Measurements from ENCODE around the gene SLC22A31. TPM values are rescaled to one million over a fixed set of nuclear protein-coding genes. Genes with fewer than 3 reads are reported as not detected.

SLC22A31 gene
- total and polyA plus RNA-seq, 9 of the 15 experiments (the other 6 are each of a cell fraction or from before 2014, with no cell fraction given) = 0.29 to 2.2 (median 0.47) TPM; not detected in 3

DNA sequence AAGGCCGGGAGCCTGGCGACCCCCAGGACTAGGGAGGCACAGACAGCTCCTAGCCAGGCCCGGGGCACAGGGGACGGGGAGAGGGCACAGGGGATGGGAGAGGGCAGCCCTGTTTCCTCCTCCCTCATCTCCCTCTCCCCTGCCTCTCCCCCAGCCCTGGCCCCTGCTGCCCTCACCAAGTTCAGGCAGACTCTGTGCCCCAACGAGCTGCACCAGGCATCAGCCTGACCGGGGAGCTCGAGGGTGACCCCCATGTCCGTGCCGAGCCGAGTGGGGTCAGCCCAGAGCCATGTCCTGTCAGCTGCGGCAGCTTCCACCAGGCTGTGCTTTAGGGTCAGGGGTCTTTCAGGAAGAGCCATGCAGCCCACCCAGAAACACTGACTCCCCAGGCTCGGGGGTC is 22.8 kb downstream of the SLC22A31 start:
- H3K27ac ChIP-seq (ENCODE audit: extremely low read depth, low read depth, low read length) = no peak overlapping the region
- no peak overlapping the region for H2AFZ ChIP-seq (ENCODE audit: low read depth, low read length)
- no peaks in the 10 kb centered on the region for H3K36me3 ChIP-seq (ENCODE audit: control insufficient read depth, insufficient read depth, low read length)
- no peak overlapping the region for H3K9ac ChIP-seq (ENCODE audit: insufficient read depth in 1 of 2, low read depth in 2 of 2, low read length in 2 of 2)
- FAIRE-seq (no peak), DNase-seq (ENCODE audit: extremely low read depth in 1 of 4, low spot score in 3 of 4) (no peak), ATAC-seq (no peak)
- H3K9me1 ChIP-seq (ENCODE audit: control insufficient read depth, insufficient read depth, low read length) = no peaks in the 10 kb centered on the region
- 23% methylated on average over 8 of the region's 12 CpGs for WGBS (ENCODE audit: insufficient coverage, low coverage, missing lambda C conversion rate)
- H3K9me3 ChIP-seq (replicated peaks; ENCODE audit: control insufficient read depth, insufficient read depth, low read depth, low read length) = no peaks in the 10 kb centered on the region
- no peak overlapping the region for H3K4me3 ChIP-seq
- no peaks in the 10 kb centered on the region for H3K79me2 ChIP-seq (ENCODE audit: control insufficient read depth, insufficient read depth, low read length)
- POLR2A ChIA-PET = interaction anchor here (0.8 to 1.0 kb wide), 2 partner anchors 10 to 15 kb away, joined by 3 to 6 read pairs; no protein-coding TSS in a partner anchor
- intact Hi-C loops (cut with micrococcal nuclease) = no loop called here
- H4K20me1 ChIP-seq (replicated peaks; ENCODE audit: control insufficient read depth, insufficient read depth, low read length) = no peaks in the 10 kb centered on the region; the same call in 1 of the 2 replicates
- peaks cover 0 to 49% of the 10 kb centered on the region in 2 experiments; a peak in 2 of 5 replicates for H3K27me3 ChIP-seq (ENCODE audit: control insufficient read depth in 2 of 2, insufficient read depth in 2 of 2, low read length in 2 of 2)
- in situ Hi-C loops (cut with MboI) = no loop called here
- H3K4me2 ChIP-seq (ENCODE audit: insufficient read depth, low read length) = no peak overlapping the region
- peaks cover 0 to 77% of the 10 kb centered on the region in 2 experiments; a peak in 2 of 5 replicates for H3K4me1 ChIP-seq (replicated peaks in 1 of 2; ENCODE audit: control insufficient read depth in 2 of 2, insufficient read depth in 2 of 2, low read length in 2 of 2)
- TF ChIP-seq ID3 (CRISPR knock-in tag; IDR thresholded peaks at IDR 0.05) (no peak), ID3 (tag; IDR thresholded peaks at IDR 0.05) (no peak), MAFF (IDR thresholded peaks at IDR 0.05; ENCODE audit: low read length) (no peak), SMARCA5 (IDR thresholded peaks at IDR 0.05) (no peak), SMC3 (conservative IDR thresholded peaks at IDR 0.05; ENCODE audit: insufficient read depth, low read depth, low read length) (no peak), STAT5A (IDR thresholded peaks at IDR 0.05; ENCODE audit: borderline replicate concordance, low read length) (no peak), RFX5 (IDR thresholded peaks at IDR 0.05; ENCODE audit: low read depth, low read length) (no peak), CCNT2 (IDR thresholded peaks at IDR 0.05; ENCODE audit: borderline replicate concordance, extremely low read depth, insufficient read length, low read depth, low read length) (no peak), HMG20B (CRISPR knock-in tag; IDR thresholded peaks at IDR 0.05) (no peak)
- TF ChIP-seq, protein P1, sequence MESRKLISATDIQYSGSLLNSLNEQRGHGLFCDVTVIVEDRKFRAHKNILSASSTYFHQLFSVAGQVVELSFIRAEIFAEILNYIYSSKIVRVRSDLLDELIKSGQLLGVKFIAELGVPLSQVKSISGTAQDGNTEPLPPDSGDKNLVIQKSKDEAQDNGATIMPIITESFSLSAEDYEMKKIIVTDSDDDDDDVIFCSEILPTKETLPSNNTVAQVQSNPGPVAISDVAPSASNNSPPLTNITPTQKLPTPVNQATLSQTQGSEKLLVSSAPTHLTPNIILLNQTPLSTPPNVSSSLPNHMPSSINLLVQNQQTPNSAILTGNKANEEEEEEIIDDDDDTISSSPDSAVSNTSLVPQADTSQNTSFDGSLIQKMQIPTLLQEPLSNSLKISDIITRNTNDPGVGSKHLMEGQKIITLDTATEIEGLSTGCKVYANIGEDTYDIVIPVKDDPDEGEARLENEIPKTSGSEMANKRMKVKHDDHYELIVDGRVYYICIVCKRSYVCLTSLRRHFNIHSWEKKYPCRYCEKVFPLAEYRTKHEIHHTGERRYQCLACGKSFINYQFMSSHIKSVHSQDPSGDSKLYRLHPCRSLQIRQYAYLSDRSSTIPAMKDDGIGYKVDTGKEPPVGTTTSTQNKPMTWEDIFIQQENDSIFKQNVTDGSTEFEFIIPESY (CRISPR knock-in tag; IDR thresholded peaks at IDR 0.05) = no peak
- TF ChIP-seq, protein P2, sequence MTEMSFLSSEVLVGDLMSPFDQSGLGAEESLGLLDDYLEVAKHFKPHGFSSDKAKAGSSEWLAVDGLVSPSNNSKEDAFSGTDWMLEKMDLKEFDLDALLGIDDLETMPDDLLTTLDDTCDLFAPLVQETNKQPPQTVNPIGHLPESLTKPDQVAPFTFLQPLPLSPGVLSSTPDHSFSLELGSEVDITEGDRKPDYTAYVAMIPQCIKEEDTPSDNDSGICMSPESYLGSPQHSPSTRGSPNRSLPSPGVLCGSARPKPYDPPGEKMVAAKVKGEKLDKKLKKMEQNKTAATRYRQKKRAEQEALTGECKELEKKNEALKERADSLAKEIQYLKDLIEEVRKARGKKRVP (CRISPR knock-in tag; IDR thresholded peaks at IDR 0.05) = no peak
- CTCF ChIA-PET (ENCODE audit: low intra/inter-chr PET ratio) = no interaction called here
- no TSS peak for BruUV-seq (replicated peaks)
